ENCODE results near the gene HNF1B.

Gene HNF1B

GRCh38 chr17:37761059-37761458 lies 16.2 kb upstream of the HNF1B start:
- DNase-seq = no peak

GRCh38 chr17:37759014-37759637 lies 14.3 kb upstream of the HNF1B start:
- no peak for DNase-seq

- DNase-seq = no peak
Measured at GRCh38 chr17:37756051-37756450, 11.2 kb upstream of the HNF1B start.

- DNase-seq = no peak
Measured at GRCh38 chr17:37755455-37755854, 10.6 kb upstream of the HNF1B start.

- DNase-seq = no peak
Measured at GRCh38 chr17:37754363-37754762, 9.5 kb upstream of the HNF1B start.

- no peak for DNase-seq
Measured at GRCh38 chr17:37752482-37752881, 7.6 kb upstream of the HNF1B start.

- DNase-seq = no peak
Measured at GRCh38 chr17:37750768-37751475, 6.1 kb upstream of the HNF1B start.

GRCh38 chr17:37750292-37750691 lies 5.4 kb upstream of the HNF1B start:
- DNase-seq = no peak

GRCh38 chr17:37747222-37747621 lies 2.4 kb upstream of the HNF1B start:
- no peak for DNase-seq

- no peak for DNase-seq
Measured at GRCh38 chr17:37746617-37747016, 1.8 kb upstream of the HNF1B start.

- DNase-seq = no peak
Measured at GRCh38 chr17:37745801-37746426, 1.1 kb upstream of the HNF1B start.

- DNase-seq = no peak
Measured at GRCh38 chr17:37744633-37744927, 279 bp downstream of the HNF1B start.

- peak; percentile 78 for DNase-seq
Measured at GRCh38 chr17:37743875-37744632, 805 bp downstream of the HNF1B start.

- no peak for DNase-seq
Measured at GRCh38 chr17:37743612-37743874, 1.3 kb downstream of the HNF1B start.

- DNase-seq = peak; percentile 79
Measured at GRCh38 chr17:37742762-37743611, 1.9 kb downstream of the HNF1B start.

- peak; percentile 83 for DNase-seq
Measured at GRCh38 chr17:37742116-37742761, 2.6 kb downstream of the HNF1B start.

GRCh38 chr17:37741341-37742115 lies 3.3 kb downstream of the HNF1B start:
- no peak for DNase-seq

- DNase-seq = no peak
Measured at GRCh38 chr17:37740915-37741314, 3.9 kb downstream of the HNF1B start.

GRCh38 chr17:37737971-37738370 lies 6.9 kb downstream of the HNF1B start:
- no peak for DNase-seq

GRCh38 chr17:37737081-37737480 lies 7.8 kb downstream of the HNF1B start:
- DNase-seq = no peak

GRCh38 chr17:37736428-37736827 lies 8.4 kb downstream of the HNF1B start:
- DNase-seq = no peak

- DNase-seq = no peak
Measured at GRCh38 chr17:37735165-37735564, 9.7 kb downstream of the HNF1B start.
